ENCODE results near the gene NEURL2. TPM values are rescaled to one million over a fixed set of nuclear protein-coding genes. Genes with fewer than 3 reads are reported as not detected.

NEURL2 gene
- total RNA-seq, 2 experiments from 2014 or later: 0.91 to 1.9 TPM

DNA sequence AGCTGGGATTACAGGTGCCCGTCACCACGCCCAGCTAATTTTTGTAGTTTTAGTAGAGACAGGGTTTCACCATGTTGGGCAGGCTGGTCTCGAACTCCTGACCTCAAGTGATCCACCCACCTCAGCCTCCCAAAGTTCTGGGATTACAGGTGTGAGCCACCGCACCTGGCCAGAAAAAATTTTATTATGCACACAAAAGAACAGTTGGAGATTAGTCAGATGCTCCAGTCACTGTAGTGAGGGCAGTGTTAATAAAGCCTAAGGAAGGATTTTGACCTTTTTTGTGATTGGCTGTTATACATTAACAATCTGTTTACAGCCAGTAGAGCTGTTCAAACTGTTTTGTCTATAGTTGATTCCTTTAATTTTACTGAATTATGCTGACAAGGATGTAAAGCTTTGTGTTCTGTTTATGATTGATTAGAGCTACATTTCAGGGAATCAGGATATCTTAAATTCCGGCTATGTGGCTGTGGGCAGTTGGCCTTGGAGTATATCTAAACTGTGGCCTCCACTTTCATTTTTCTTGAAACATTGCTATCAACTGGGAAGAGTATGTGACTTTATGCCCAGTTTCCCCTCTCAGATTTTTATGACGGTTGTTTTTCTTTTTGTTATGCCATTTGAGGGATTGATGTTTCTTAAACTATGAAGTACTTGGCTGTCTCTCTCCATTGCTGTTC lies 23.7 kb downstream of the NEURL2 start:
- DNase-seq (no peak), ATAC-seq (no peak)
- Mint-ChIP-seq H3K27ac (no peak overlapping the region), H3K4me3 (no peak overlapping the region), H3K9me3 (ENCODE audit: low read depth) (no peaks in the 10 kb centered on the region), H3K4me1 (peaks cover 3% of the 10 kb centered on the region), H3K36me3 (peaks cover 3% of the 10 kb centered on the region), H3K27me3 (no peaks in the 10 kb centered on the region)
- CTCF ChIA-PET: no interaction called here

DNA sequence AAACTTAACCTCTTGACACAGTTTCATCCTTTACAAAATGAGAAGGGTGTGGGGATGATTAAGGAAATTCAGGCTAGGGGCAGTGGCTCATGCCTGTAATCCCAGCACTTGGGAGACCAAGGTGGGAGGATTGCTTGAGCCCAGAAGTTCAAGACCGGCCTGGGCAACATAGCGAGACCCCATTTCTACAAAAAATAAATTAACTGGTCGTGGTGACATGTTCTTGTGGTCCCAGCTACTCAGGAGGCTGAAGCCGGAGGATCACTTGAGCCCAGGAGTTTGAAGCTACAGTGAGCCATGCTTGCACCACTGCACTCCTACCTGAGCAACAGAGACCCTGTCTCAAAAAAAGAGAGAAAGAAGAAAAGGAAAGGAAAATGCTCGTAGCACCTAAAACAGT lies 24.6 kb downstream of the NEURL2 start:
- CTCF ChIA-PET: interaction anchor here (0.5 kb wide), 1 partner anchor 44 kb away, joined by 3 read pairs; no protein-coding TSS in a partner anchor
- Mint-ChIP-seq H3K27me3 (no peaks in the 10 kb centered on the region), H3K9me3 (ENCODE audit: low read depth) (no peaks in the 10 kb centered on the region), H3K27ac (no peak overlapping the region), H3K36me3 (peaks cover 3% of the 10 kb centered on the region), H3K4me1 (peaks cover 3% of the 10 kb centered on the region), H3K4me3 (no peak overlapping the region)
- DNase-seq (no peak), ATAC-seq (no peak)

DNA sequence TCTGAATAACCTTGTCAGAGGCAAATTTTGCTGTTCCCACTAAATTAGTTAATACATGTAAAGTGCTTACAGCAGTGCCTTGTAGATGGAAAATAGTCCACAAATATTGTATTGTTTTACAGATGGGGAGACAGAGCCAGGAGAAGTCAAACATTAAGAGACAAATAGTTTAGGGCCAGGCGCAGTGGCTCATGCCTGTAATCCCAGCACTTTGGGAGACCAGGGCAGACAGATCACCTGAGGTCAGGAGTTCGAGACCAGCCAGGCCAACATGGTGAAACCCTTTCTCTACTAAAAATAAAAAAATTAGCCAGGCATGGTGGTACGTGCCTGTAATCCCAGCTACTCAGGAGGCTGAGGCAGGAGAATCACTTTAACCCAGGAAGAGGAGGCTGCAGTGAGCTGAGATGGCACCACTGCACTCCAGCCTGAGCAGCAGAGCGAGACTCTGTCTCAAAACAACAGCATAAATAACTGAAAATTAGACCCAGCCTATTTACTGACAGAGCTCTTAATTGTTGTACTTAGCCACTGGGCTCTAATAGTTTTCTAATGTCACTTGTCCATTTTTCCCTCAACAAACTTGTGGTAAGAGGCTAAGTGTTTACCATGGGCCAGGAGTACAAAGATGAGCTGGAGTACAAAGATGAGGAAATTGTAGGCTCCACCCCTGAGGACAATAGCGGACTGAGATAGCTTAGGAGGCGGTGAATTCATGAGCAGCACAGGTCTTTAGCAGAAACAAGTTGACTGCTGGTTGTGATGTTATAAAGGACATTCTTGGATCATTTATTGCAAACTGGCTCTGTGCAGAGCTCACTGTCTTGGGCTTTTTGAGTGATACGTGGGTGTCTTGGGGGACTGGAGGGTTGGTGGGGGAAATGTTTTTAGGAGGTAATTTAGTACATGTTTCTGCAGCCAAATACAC lies 27.2 kb downstream of the NEURL2 start:
- H3K36me3 Mint-ChIP-seq: peaks cover 8% of the 10 kb centered on the region
- H3K4me3 Mint-ChIP-seq: no peak overlapping the region
- no peak for DNase-seq
- ATAC-seq: no peak
- no peaks in the 10 kb centered on the region for H3K9me3 Mint-ChIP-seq (ENCODE audit: low read depth)
- CTCF ChIA-PET: interaction anchor here (0.8 to 1.2 kb wide), 3 partner anchors 65 to 106 kb away, joined by 3 to 6 read pairs (median 3); no protein-coding TSS in a partner anchor
- no peaks in the 10 kb centered on the region for H3K27me3 Mint-ChIP-seq
- no peak overlapping the region for H3K27ac Mint-ChIP-seq
- peaks cover 14% of the 10 kb centered on the region for H3K4me1 Mint-ChIP-seq

DNA sequence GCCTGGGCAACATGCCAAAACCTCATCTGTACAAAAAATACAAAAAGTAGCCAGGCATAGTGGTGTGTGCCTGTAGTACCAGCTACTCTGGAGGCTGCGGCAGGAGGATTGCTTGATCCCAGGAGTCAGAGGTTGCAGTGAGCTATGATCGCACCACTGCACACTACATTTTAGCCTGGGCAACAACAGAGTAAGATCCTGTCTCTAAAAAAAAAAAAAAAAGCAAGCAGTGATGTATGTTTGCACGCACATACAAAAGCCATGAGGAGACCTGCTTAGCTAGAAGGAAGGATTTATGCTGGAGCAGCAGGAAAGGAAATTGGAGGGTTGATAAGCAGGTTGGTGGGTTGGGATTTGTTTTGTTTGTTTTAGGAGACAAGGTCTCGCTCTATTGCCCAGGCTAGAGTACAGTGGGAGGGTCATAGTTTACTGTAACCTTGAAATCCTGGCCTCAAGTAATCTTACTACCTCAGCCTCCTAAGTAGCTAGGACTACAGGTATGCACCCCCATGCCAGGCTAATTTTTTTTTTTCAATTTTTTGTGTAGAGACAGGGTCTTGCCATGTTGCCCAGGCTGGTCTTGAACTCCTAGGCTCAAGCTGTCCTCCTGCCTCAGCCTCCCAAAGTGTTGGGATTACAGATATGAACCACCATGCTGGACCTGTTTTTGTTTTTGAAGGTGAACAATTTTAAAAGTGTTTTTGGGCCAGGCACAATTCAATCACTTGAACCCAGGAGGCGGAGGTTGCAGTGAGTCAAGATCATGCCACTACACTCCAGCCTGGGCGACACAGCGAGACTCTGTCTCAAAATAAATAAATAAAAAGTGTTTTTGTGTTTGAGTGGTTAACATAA lies 29.6 kb downstream of the NEURL2 start:
- ATAC-seq: no peak
- Mint-ChIP-seq H3K27ac (no peak overlapping the region), H3K4me3 (no peak overlapping the region), H3K27me3 (no peaks in the 10 kb centered on the region), H3K4me1 (peaks cover 30% of the 10 kb centered on the region), H3K9me3 (ENCODE audit: low read depth) (no peaks in the 10 kb centered on the region), H3K36me3 (peaks cover 8% of the 10 kb centered on the region)
- CTCF ChIA-PET: interaction anchor here (1.0 kb wide), 1 partner anchor 22 kb away, joined by 3 read pairs; no protein-coding TSS in a partner anchor
- no peak for DNase-seq

DNA sequence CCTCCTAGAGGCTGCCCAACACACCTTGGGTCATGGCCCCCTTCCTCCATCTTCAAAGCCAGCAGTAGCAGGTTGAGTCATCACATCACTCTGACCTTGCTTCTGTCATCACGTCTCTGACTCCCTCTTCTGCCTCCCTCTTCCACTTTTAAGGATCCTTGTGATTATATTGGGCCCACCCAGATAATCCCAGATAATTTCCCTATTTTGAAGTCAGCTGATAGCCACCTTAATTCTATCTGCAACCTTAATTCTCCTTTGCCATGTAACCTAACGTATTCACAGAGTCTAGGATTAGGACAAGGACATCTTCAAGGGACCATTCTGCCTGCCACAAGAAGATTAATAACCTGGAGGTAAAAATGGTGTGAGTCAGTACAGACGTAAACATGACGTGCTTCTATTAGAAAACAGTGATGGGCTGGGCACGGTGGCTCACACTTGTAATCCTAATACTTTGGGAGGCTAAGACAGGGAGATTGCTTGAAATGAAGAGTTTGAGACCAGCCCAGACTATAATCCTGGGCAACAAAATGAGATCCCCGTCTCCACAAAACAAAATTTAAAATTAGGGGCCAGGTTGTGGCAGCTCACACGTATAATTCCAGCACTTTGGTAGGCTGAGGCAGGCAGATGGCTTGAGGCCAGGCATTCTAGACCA lies 30.3 kb downstream of the NEURL2 start:
- ATAC-seq (no peak), DNase-seq (no peak)
- Mint-ChIP-seq H3K27me3 (no peaks in the 10 kb centered on the region), H3K4me3 (no peak overlapping the region), H3K4me1 (peaks cover 37% of the 10 kb centered on the region), H3K36me3 (peaks cover 8% of the 10 kb centered on the region), H3K9me3 (ENCODE audit: low read depth) (no peaks in the 10 kb centered on the region), H3K27ac (no peak overlapping the region)
- CTCF ChIA-PET: interaction anchor here (1.0 kb wide), 1 partner anchor 23 kb away, joined by 3 read pairs; no protein-coding TSS in a partner anchor

DNA sequence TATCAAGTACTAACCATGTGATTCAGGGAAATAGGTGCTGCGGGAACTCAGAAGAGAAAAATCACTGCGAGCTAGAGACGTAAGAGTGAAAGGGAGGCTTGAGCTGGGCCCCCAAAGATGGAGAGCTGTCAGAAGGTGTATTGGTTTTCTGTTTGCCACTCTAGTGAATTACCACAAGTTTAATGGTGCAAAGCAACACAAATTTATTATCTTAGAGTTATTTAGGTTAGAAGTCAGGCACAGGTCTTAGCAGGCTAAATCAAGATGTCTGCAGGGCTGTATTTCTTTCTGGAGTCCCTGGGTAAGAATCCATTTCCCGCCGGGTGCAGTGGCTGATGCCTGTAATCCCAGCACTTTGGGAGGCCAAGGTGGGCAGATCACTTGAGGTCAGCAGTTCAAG lies 31.1 kb downstream of the NEURL2 start:
- H3K27ac Mint-ChIP-seq: no peak overlapping the region
- H3K9me3 Mint-ChIP-seq (ENCODE audit: low read depth): no peaks in the 10 kb centered on the region
- no peak for ATAC-seq
- H3K27me3 Mint-ChIP-seq: no peaks in the 10 kb centered on the region
- no peak overlapping the region for H3K4me3 Mint-ChIP-seq
- CTCF ChIA-PET: no interaction called here
- peaks cover 8% of the 10 kb centered on the region for H3K36me3 Mint-ChIP-seq
- H3K4me1 Mint-ChIP-seq: peaks cover 42% of the 10 kb centered on the region
- DNase-seq: no peak

DNA sequence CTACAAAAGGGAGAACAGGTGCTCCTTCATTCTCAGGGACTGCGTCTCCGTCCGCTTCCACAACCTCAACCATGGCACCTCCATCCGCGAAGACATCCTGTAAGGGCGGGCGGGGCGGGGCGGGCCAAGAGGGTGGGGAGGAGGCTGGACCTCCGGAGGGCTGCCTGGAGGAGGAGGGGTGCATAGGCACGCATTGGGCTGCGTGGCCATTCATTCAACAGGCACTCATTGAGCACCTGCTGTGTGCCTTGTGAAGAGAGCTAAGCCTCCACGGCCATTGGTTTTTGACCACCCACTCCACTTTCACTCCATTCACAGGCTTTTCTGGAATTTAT lies 33.2 kb downstream of the NEURL2 start:
- DNase-seq (peak; percentile 74), ATAC-seq (peak; percentile 42)
- H3K27me3 Mint-ChIP-seq: no peaks in the 10 kb centered on the region
- H3K36me3 Mint-ChIP-seq: peaks cover 13% of the 10 kb centered on the region
- peak overlapping the region; percentile 99 for H3K27ac Mint-ChIP-seq
- peaks cover 45% of the 10 kb centered on the region for H3K4me1 Mint-ChIP-seq
- peak overlapping the region; percentile 96 for H3K4me3 Mint-ChIP-seq
- CTCF ChIA-PET: interaction anchor here (1.1 to 1.7 kb wide), 4 partner anchors 15 to 58 kb away, joined by 3 to 8 read pairs (median 3); partner anchors contain the start of gene UBE2C
- H3K9me3 Mint-ChIP-seq (ENCODE audit: low read depth): no peaks in the 10 kb centered on the region

DNA sequence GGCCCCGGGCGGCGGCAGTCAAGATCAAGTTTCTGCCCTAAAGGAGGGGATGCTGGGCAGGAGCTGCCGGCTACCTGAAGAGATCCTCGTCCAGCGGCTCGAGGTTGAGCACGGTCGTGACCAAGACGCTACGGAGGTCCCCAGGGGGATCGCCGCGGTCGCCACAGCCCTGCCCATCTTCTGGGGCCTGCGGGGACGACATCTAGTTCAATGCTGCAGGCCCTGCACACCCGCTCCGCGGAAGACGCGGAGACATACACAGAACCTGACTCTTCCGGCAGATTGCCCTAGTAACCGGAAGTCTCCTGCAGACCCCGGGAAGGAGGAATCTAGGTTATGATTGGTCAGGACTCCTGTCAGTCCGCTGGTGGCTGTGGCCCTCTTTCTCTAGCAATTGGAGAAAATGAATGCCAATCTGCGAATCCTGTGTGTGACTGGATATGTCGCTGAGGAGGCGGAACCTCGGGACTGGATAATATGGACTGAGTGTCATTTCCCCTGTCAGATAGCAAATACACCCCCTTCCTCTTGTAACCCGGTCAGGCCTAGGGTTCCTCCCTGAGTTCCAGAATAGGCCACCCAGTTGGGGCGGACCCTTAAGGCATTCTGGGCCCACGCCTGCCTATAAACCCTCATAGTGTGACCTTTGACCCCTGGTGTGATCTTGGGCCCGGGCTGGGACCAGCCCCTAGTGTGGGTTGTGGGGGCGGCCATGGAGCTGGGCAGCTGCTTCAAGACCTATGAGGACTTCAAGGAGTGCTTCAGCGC lies 33.7 kb downstream of the NEURL2 start, which contains the start of the genes ACOT8 and ZSWIM3:
Gene ACOT8, minus strand, starts transcription at position 279 of the 768 bp plus-strand sequence. Its CDS starts 77 bp downstream, at position 202.
Gene ZSWIM3, plus strand, starts transcription at position 501 of the 768 bp plus-strand sequence. Its CDS starts 212 bp downstream, at position 713.
- peak; percentile 97 for ATAC-seq
- Mint-ChIP-seq H3K27ac (peak within 1 kb of the TSS; percentile 99), H3K36me3 (peaks cover 15% of the 10 kb centered on the region), H3K4me3 (peak within 1 kb of the TSS; percentile 96), H3K9me3 (ENCODE audit: low read depth) (no peaks in the 10 kb centered on the region), H3K27me3 (no peaks in the 10 kb centered on the region), H3K4me1 (peaks cover 45% of the 10 kb centered on the region)
- peak; percentile 98 for DNase-seq
- CTCF ChIA-PET: interaction anchor here (0.6 to 1.7 kb wide), 5 partner anchors 17 to 113 kb away, joined by 3 to 11 read pairs (median 8); no protein-coding TSS in a partner anchor

DNA sequence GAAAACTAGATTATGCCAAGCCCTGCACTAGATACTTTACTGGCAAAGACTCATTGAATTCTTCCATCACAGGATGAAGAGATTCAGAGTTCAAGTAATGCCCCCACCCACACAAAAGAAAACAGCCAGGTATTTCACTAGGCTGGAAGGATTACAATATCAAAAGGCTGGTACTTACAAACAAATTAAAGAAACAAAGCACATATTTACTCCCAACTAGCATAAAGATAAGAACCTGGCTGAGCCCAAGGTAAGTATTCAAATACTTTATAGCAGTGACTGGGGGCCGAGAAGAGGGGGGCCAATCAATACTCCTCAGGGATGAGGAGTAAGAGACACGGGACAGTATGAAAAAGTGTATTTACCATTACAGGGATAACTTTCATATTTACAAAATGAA lies 37.5 kb downstream of the NEURL2 start:
- CTCF ChIA-PET: interaction anchor here (1.5 to 2.7 kb wide), 2 partner anchors 54 to 117 kb away, joined by 3 to 5 read pairs; no protein-coding TSS in a partner anchor
- Mint-ChIP-seq H3K36me3 (peaks cover 19% of the 10 kb centered on the region), H3K4me3 (no peak overlapping the region)

DNA sequence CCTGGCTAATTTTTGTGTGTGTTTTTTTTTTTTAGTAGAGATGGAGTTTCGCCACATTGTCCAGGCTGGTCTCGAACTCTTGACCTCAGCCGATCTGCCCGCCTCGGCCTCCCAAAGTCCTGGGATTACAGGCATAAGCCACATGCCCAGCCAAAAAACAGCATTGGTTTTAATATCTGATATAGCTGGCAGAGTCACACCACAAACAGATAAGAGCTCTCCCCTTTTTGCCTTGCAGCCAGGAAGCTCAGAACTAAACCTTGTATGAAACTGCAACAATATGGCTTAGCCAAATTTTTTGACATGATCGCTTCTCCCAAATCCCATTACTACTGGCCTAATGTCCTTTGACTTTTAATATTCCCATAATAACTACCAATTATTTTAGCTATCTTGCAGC lies 38.7 kb downstream of the NEURL2 start:
- Mint-ChIP-seq H3K27me3 (no peaks in the 10 kb centered on the region), H3K4me1 (peaks cover 19% of the 10 kb centered on the region), H3K4me3 (no peak overlapping the region), H3K27ac (no peak overlapping the region), H3K9me3 (ENCODE audit: low read depth) (no peaks in the 10 kb centered on the region), H3K36me3 (peaks cover 19% of the 10 kb centered on the region)
- no peak for DNase-seq
- CTCF ChIA-PET: interaction anchor here (0.8 to 1.8 kb wide), 5 partner anchors 18 to 160 kb away, joined by 3 to 5 read pairs (median 3); partner anchors contain the start of gene SNX21
- no peak for ATAC-seq

More for the DNA sequence above, 37.5 kb downstream of the NEURL2 start:
- Mint-ChIP-seq H3K27me3 (no peaks in the 10 kb centered on the region), H3K27ac (no peak overlapping the region), H3K4me1 (peaks cover 29% of the 10 kb centered on the region), H3K9me3 (ENCODE audit: low read depth) (no peaks in the 10 kb centered on the region)
- DNase-seq (no peak), ATAC-seq (no peak)

DNA sequence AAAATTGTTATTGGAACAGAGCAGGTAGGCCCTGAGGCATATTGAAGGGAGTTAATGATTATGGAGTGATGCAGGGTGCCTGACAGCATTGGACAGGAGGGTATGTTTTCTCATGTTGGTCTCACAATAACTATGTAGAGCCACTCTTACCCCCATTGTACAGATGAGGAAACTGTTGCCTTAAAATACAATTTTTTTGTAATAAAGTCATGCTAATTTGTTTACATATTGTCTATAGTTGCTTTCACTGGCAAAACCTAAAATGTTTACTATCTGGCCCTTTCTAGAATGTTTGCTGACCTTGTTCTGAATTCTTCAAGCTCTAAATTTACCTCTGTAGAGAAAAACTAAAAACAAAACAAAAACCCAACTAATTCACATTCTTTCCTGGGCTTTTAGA lies 39.5 kb downstream of the NEURL2 start:
- DNase-seq (no peak), ATAC-seq (no peak)
- H3K4me1 Mint-ChIP-seq: peaks cover 15% of the 10 kb centered on the region
- no peak overlapping the region for H3K4me3 Mint-ChIP-seq
- H3K27ac Mint-ChIP-seq: no peak overlapping the region
- H3K9me3 Mint-ChIP-seq (ENCODE audit: low read depth): no peaks in the 10 kb centered on the region
- H3K36me3 Mint-ChIP-seq: peaks cover 19% of the 10 kb centered on the region
- H3K27me3 Mint-ChIP-seq: no peaks in the 10 kb centered on the region
- CTCF ChIA-PET: interaction anchor here (1.0 to 1.8 kb wide), 5 partner anchors 17 to 118 kb away, joined by 3 to 5 read pairs (median 3); partner anchors contain the start of gene SNX21

Measured in activated CD8-positive, alpha-beta memory T cell treated with anti-CD3 and anti-CD28 coated beads, Interleukin-2, amount 10 ng/mL, durations not matched to agents 7 days and 5 days (primary cell).